Left renal cortex interstitium (tissue), 4 donors: ENCODE data around the gene MT1X. TPM values are rescaled to one million over a fixed set of nuclear protein-coding genes. Genes with fewer than 3 reads are reported as not detected.

Experiments used
- polyA plus RNA-seq, 4 donors: library from polyadenylated mRNA; unstranded; fragments of 120-200 nt; gene quantifications; one replicate each; pipeline ENCODE4 v1.2.1, GENCODE V29; 2013; ENCODE audit not compliant: insufficient read length in 4 of 4

MT1X gene
- polyA plus RNA-seq, 4 donors = 19.3 to 46.9 (median 35.9) TPM

Other genes with a start within 250 kb of the MT1X start
- gene NUDT21, start 231.1 kb upstream of the MT1X start, polyA plus RNA-seq = 100 to 1,000 TPM; 109 to 139 (median 128) TPM
- gene OGFOD1, start 230.9 kb upstream of the MT1X start, polyA plus RNA-seq = 10 to 100 TPM; 35.3 to 41.1 (median 36.6) TPM
- 100 to 1,000 TPM in 1 of 4 donors, 10 to 100 TPM in 3; 77.3 to 110 (median 96.0) TPM for gene BBS2, start 162.4 kb upstream of the MT1X start, polyA plus RNA-seq
- not detected for gene MT4, start 117.4 kb upstream of the MT1X start, polyA plus RNA-seq
- 1 to 10 TPM; 1.5 to 2.4 (median 1.6) TPM for gene MT3, start 92.9 kb upstream of the MT1X start, polyA plus RNA-seq
- gene MT2A, start 73.9 kb upstream of the MT1X start, polyA plus RNA-seq = 10 to 100 TPM; 26.1 to 41.7 (median 31.1) TPM
- gene MT1E, start 56.7 kb upstream of the MT1X start, polyA plus RNA-seq = 10 to 100 TPM; 19.4 to 50.0 (median 38.3) TPM
- under 1 TPM in 2 of 4 donors, not detected in 2; 0.41 to 0.96 TPM for gene MT1M, start 49.8 kb upstream of the MT1X start, polyA plus RNA-seq
- under 1 TPM in 1 of 4 donors, not detected in 3; 0.32 TPM for gene MT1A, start 43.8 kb upstream of the MT1X start, polyA plus RNA-seq
- 1 to 10 TPM in 1 of 4 donors, not detected in 3; 1.3 TPM for gene MT1B, start 30.6 kb upstream of the MT1X start, polyA plus RNA-seq
- 10 to 100 TPM; 43.8 to 84.1 (median 71.3) TPM for gene MT1F, start 24.5 kb upstream of the MT1X start, polyA plus RNA-seq
- 100 to 1,000 TPM in 2 of 4 donors, 10 to 100 TPM in 2; 13.2 to 180 (median 98.1) TPM for gene MT1G, start 14.4 kb upstream of the MT1X start, polyA plus RNA-seq
- gene MT1H, start 12.7 kb upstream of the MT1X start, polyA plus RNA-seq = 10 to 100 TPM in 3 of 4 donors, 1 to 10 TPM in 1; 4.1 to 58.4 (median 25.7) TPM
- 100 to 1,000 TPM in 1 of 4 donors, 10 to 100 TPM in 3; 73.0 to 106 (median 83.5) TPM for gene NUP93, start 47.7 kb downstream of the MT1X start, polyA plus RNA-seq
- gene SLC12A3, start 182.7 kb downstream of the MT1X start, polyA plus RNA-seq = 10 to 100 TPM; 38.1 to 57.2 (median 46.4) TPM
- gene HERPUD1, start 249.7 kb downstream of the MT1X start, polyA plus RNA-seq = 100 to 1,000 TPM; 110 to 132 (median 123) TPM